GM18858 (cell line): ENCODE results near the gene HSFX2.
"Not testable (repeated sequence)": the region's sequence is repeated elsewhere in the genome, so short reads cannot be mapped to it uniquely, and the experiment has no call there.

Experiments used
- ATAC-seq: cut with Tn5 transposase; IDR thresholded peaks from one replicate; pipeline ENCODE4 v1.9.1; 2021; ENCODE audit not compliant: unreplicated experiment

Gene HSFX2

GRCh38 chrX:149595214-149595613 is at the start of gene HSFX2:
Gene HSFX2, minus strand, starts transcription at chrX:149595314. Its CDS starts 614 bp downstream, at chrX:149594700.
- ATAC-seq, result not testable (repeated sequence)

GRCh38 chrX:149643496-149643895 is 48.4 kb upstream of the HSFX2 start:
- no peak for ATAC-seq

- no peak for ATAC-seq
Measured at GRCh38 chrX:149641835-149642234, 46.7 kb upstream of the HSFX2 start.

- ATAC-seq, result no peak
Measured at GRCh38 chrX:149641432-149641831, 46.3 kb upstream of the HSFX2 start.

GRCh38 chrX:149639568-149639967 is 44.5 kb upstream of the HSFX2 start:
- ATAC-seq, result no peak

- ATAC-seq, result no peak
Measured at GRCh38 chrX:149638860-149639259, 43.7 kb upstream of the HSFX2 start.

GRCh38 chrX:149633511-149633910 is 38.4 kb upstream of the HSFX2 start:
- no peak for ATAC-seq

GRCh38 chrX:149631234-149632165 is 36.4 kb upstream of the HSFX2 start, which contains the start of gene TMEM185A:
Gene TMEM185A, minus strand, starts transcription at chrX:149631792. Its CDS starts 212 bp downstream, at chrX:149631580.
- ATAC-seq, result peak; percentile 66

- no peak for ATAC-seq
Measured at GRCh38 chrX:149630681-149631233, 35.6 kb upstream of the HSFX2 start.

GRCh38 chrX:149629730-149630387 is 34.7 kb upstream of the HSFX2 start:
- ATAC-seq, result no peak

GRCh38 chrX:149628768-149629167 is 33.7 kb upstream of the HSFX2 start:
- ATAC-seq, result no peak

GRCh38 chrX:149628280-149628679 is 33.2 kb upstream of the HSFX2 start:
- no peak for ATAC-seq

- ATAC-seq, result not testable (repeated sequence)
Measured at GRCh38 chrX:149626829-149627228, 31.7 kb upstream of the HSFX2 start.

- ATAC-seq, result not testable (repeated sequence)
Measured at GRCh38 chrX:149619662-149620061, 24.5 kb upstream of the HSFX2 start.

- ATAC-seq, result no peak
Measured at GRCh38 chrX:149618871-149619270, 23.8 kb upstream of the HSFX2 start.

GRCh38 chrX:149611623-149612175 is 16.6 kb upstream of the HSFX2 start:
- ATAC-seq, result no peak

GRCh38 chrX:149610511-149610910 is 15.4 kb upstream of the HSFX2 start:
- ATAC-seq, result no peak

GRCh38 chrX:149607699-149608098 is 12.6 kb upstream of the HSFX2 start:
- no peak for ATAC-seq

GRCh38 chrX:149605248-149605885 is 10.3 kb upstream of the HSFX2 start:
- not testable (repeated sequence) for ATAC-seq

- ATAC-seq, result not testable (repeated sequence)
Measured at GRCh38 chrX:149598603-149599002, 3.5 kb upstream of the HSFX2 start.

- ATAC-seq, result not testable (repeated sequence)
Measured at GRCh38 chrX:149595943-149596342, 829 bp upstream of the HSFX2 start.
